Neural crest cell (in vitro differentiated cells): ENCODE measurements around the gene BRCA1. TPM values are rescaled to one million over a fixed set of nuclear protein-coding genes. Genes with fewer than 3 reads are reported as not detected.
"Not testable (repeated sequence)": the region's sequence is repeated elsewhere in the genome, so short reads cannot be mapped to it uniquely, and the experiment has no call there.

ENCODE experiments used
- DNase-seq: peaks from one replicate; pipeline ENCODE4 v3.0.0; 2021; ENCODE audit warnings: low read depth, mixed read lengths, low spot score
- H3K27ac Mint-ChIP-seq: one replicate; pipeline ENCODE4 v1.8.0; 2021; ENCODE audit warnings: mild to moderate bottlenecking, mixed read lengths; ENCODE audit not compliant: unreplicated experiment
- H3K27me3 Mint-ChIP-seq: 2 replicates; pipeline ENCODE4 v1.8.0; 2021; ENCODE audit warnings: low read depth, mild to moderate bottlenecking, mixed read lengths
- H3K36me3 Mint-ChIP-seq: 2 replicates; pipeline ENCODE4 v1.8.0; 2021; ENCODE audit warnings: low read depth, mild to moderate bottlenecking, mixed read lengths
- H3K4me1 Mint-ChIP-seq: 2 replicates; pipeline ENCODE4 v1.8.0; 2021; ENCODE audit warnings: mixed read lengths
- H3K4me3 Mint-ChIP-seq: one replicate; pipeline ENCODE4 v1.8.0; 2021; ENCODE audit warnings: mild to moderate bottlenecking, mixed read lengths
- H3K9me3 Mint-ChIP-seq: 2 replicates; pipeline ENCODE4 v1.8.0; 2021; ENCODE audit warnings: mixed read lengths
- total RNA-seq: library from RNA; stranded (reverse); gene quantifications from 2 replicates; pipeline ENCODE4 v1.2.1, GENCODE V29; 2021
- TF ChIP-seq, protein P1 (sequence below): fragments of 200-600 bp; sonication (generic); conservative IDR thresholded peaks from 2 replicates; pipeline ENCODE4 v1.5.0; 2021; ENCODE audit warnings: antibody characterized with exemption, mild to moderate bottlenecking

Gene BRCA1
- total RNA-seq, 1 donor from 2014 or later: 62.4 TPM

DNA sequence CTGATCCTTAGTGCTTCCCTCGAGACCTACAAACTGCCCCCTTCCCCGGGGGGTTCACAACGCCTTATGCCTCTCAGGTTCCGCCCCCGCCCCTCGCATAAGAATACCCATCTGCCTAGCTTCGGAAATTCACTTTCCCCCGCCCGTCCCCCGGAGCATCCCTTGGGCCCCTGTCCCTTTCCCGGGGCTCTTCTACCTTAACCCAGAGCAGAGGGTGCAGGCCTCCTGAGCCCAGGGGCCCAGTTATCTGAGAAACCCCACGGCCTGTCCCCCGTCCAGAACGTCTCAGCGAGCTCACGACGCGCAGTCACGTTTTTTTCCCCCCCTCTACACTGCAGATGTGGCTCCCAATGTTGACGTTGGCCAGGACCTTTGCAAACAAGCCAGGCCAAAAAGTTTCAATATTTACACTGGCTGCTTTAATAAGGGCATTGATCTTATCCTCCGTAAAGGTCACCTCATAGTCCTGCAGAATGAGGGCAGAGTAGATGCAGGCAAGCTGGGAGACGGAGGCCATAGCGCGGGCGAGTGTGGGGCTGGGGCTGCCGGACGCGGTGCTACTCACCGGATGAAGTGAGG, 44.5 kb upstream of the BRCA1 start:
- Mint-ChIP-seq H3K4me3 (no peak overlapping the region), H3K36me3 (no peaks in the 10 kb centered on the region), H3K27me3 (no peaks in the 10 kb centered on the region), H3K4me1 (no peaks in the 10 kb centered on the region), H3K9me3 (no peaks in the 10 kb centered on the region), H3K27ac (no peak overlapping the region)
- TF ChIP-seq, protein P1, sequence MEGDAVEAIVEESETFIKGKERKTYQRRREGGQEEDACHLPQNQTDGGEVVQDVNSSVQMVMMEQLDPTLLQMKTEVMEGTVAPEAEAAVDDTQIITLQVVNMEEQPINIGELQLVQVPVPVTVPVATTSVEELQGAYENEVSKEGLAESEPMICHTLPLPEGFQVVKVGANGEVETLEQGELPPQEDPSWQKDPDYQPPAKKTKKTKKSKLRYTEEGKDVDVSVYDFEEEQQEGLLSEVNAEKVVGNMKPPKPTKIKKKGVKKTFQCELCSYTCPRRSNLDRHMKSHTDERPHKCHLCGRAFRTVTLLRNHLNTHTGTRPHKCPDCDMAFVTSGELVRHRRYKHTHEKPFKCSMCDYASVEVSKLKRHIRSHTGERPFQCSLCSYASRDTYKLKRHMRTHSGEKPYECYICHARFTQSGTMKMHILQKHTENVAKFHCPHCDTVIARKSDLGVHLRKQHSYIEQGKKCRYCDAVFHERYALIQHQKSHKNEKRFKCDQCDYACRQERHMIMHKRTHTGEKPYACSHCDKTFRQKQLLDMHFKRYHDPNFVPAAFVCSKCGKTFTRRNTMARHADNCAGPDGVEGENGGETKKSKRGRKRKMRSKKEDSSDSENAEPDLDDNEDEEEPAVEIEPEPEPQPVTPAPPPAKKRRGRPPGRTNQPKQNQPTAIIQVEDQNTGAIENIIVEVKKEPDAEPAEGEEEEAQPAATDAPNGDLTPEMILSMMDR: no peak
- DNase-seq: no peak

DNA sequence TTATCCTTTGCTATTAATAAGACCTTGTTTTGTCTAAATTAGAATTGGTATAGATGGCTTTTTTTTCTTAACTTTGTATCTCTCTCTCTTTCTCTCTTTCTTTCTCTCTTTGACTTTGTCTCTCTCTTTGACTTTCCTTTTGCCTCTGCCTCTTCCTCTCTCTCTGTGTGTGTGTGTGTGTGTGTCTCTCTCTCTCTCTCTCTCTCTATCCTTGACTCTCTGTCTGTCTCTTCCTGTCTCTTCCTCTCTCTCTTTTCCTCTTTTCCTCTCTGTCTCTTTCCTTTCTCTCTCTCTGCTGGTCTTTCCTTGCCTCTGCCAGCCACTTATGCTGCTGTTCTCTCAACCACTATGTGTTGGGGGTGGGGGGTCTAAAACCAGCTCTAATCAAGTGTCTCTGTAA, 40.8 kb upstream of the BRCA1 start:
- not testable (repeated sequence) for H3K4me1 Mint-ChIP-seq, H3K27me3 Mint-ChIP-seq, DNase-seq, H3K9me3 Mint-ChIP-seq, H3K4me3 Mint-ChIP-seq, H3K27ac Mint-ChIP-seq, H3K36me3 Mint-ChIP-seq

DNA sequence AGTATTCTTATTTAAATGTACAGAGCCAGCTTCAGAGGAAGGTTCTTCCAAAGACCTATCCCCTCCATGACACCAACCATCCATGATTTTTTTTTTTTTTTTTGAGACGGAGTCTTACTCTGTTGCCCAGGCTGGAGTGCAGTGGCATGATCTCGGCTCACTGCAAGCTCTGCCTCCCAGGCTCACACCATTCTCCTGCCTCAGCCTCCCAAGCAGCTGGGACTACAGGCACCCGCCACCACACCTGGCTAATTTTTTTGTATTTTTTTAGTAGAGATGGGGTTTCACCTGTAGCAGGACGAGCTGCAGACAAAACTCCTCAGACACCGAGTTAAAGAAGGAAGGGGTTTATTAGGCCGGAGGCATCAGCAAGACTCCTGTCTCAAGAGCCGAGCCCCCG, 34.8 kb upstream of the BRCA1 start:
- not testable (repeated sequence) for DNase-seq, H3K27ac Mint-ChIP-seq, H3K4me1 Mint-ChIP-seq, H3K9me3 Mint-ChIP-seq, H3K27me3 Mint-ChIP-seq, H3K36me3 Mint-ChIP-seq, H3K4me3 Mint-ChIP-seq

DNA sequence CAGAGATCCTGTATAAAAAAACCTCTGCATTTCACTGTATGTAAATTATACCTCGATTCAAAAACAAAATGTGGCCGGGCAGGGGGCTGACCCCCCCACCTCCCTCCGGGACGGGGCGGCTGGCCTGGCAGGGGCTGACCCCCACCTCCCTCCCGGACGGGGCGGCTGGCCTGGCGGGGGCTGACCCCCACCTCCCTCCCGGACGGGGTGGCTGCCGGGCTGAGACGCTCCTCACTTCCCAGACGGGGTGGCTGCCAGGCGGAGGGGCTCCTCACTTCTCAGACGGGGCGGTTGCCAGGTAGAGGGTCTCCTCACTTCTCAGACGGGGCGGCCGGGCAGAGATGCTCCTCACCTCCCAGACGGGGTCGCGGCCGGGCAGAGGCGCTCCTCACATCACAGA, 34.1 kb upstream of the BRCA1 start:
- not testable (repeated sequence) for H3K4me1 Mint-ChIP-seq, DNase-seq, H3K27me3 Mint-ChIP-seq, H3K27ac Mint-ChIP-seq, H3K9me3 Mint-ChIP-seq, H3K4me3 Mint-ChIP-seq, H3K36me3 Mint-ChIP-seq

DNA sequence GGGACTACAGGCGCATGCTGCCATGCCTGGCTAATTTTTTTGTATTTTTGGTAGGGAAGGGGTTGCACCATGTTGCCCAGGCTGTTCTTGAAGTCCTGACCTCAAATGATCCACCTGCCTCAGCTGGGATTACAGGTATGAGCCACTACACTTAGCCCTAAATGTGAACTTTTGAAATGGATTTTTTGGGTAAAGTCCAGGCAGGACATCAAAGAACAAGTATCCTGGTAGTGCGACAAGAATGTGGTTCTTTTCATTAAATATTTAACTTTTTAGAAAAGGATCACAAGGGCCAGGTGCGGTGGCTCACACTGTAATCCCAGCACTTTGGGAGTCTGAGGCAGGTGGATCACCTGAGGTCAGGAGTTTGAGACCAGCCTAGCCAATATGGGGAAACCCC, 30.5 kb upstream of the BRCA1 start:
- H3K4me3 Mint-ChIP-seq: no peak overlapping the region
- peaks cover 5% of the 10 kb centered on the region for H3K36me3 Mint-ChIP-seq
- H3K4me1 Mint-ChIP-seq: no peaks in the 10 kb centered on the region
- no peak for DNase-seq
- no peaks in the 10 kb centered on the region for H3K9me3 Mint-ChIP-seq
- TF ChIP-seq, protein P1: no peak
- H3K27me3 Mint-ChIP-seq: no peaks in the 10 kb centered on the region
- H3K27ac Mint-ChIP-seq: no peak overlapping the region

DNA sequence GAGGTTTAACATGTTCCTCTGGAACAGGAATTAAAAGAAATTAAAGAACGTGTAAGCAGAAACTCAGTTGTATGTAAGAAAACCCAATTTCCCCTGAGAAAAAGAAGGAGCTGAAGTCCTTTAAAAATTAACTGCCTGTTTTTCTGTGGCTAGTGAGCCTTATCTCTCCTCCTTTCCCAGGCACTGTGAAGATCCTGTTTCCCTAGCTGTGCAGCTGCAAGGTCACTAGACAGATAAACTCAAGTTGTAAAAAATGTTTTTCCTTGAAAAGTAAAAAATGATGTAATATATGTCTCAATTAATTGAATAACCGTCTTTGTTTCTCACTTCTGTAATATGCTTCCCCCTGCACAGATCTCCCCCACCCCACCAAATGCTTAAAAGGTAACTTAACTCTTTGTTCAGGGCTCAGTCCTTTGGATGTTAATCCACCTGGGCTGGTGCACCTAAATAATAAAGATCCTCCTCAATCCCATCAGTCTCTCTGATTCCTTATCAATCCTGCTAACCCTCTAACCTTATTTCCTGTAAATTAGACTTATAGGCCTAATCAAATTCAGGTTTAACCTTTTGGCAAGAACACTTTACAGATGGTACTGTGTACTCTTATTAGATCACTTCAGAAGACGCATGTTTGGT, 28.2 kb upstream of the BRCA1 start:
- not testable (repeated sequence) for H3K27ac Mint-ChIP-seq, H3K36me3 Mint-ChIP-seq, DNase-seq, H3K4me1 Mint-ChIP-seq, H3K27me3 Mint-ChIP-seq, H3K9me3 Mint-ChIP-seq, H3K4me3 Mint-ChIP-seq

DNA sequence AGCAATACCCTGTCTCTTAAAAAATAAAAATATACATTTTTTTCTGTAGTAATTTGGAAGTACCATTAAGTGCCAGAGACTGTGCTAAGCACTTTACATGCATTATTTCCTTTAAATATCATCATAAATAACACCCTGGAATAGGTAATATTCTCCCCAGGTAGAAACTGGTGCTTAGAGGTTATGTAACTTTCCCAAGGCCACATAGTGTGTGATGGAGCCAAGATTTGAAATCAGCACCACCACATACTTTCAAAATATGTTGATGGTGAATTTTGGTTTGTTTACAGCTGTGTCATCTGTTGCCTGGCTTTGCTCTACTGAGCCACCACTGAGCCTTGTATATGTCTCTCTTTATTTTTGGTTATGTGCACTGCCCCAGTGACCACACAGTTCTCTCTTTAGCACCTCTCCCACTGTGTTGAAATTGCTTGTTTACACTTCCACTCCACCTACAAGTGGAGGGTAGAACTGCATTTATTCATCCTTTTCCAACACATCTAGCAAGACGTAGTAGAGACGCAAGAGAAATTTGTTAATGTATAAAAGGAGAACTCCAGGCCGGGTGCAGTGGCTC, 26.8 kb upstream of the BRCA1 start:
- H3K4me1 Mint-ChIP-seq: no peaks in the 10 kb centered on the region
- H3K4me3 Mint-ChIP-seq: no peak overlapping the region
- H3K36me3 Mint-ChIP-seq: peaks cover 5% of the 10 kb centered on the region
- H3K27ac Mint-ChIP-seq: no peak overlapping the region
- H3K27me3 Mint-ChIP-seq: no peaks in the 10 kb centered on the region
- TF ChIP-seq, protein P1: no peak
- H3K9me3 Mint-ChIP-seq: no peaks in the 10 kb centered on the region
- no peak for DNase-seq
